Lower lobe of right lung (tissue), 2 donors: Measurements from ENCODE around the gene OR6Y1. TPM values are rescaled to one million over a fixed set of nuclear protein-coding genes. Genes with fewer than 3 reads are reported as not detected.

Experiments used
- ATAC-seq, 2 donors: fragments of 200-7000 bp; cut with Tn5 transposase; one replicate each; pipeline ENCODE4 v1.9.1; 2020 to 2022; ENCODE audit warnings: mild to moderate bottlenecking in 2 of 2, moderate library complexity in 2 of 2
- DNase-seq: peaks from one replicate; pipeline ENCODE4 v3.0.0-alpha.2; 2020
- H3K27ac ChIP-seq: fragments of 200-600 bp; one replicate; pipeline ENCODE4 v1.8.0; 2022
- H3K27me3 ChIP-seq: fragments of 200-600 bp; one replicate; pipeline ENCODE4 v1.8.0; 2022; ENCODE audit warnings: low read depth
- H3K36me3 ChIP-seq: fragments of 200-600 bp; one replicate; pipeline ENCODE4 v1.8.0; 2022; ENCODE audit warnings: mild to moderate bottlenecking
- H3K4me1 ChIP-seq: fragments of 200-600 bp; one replicate; pipeline ENCODE4 v1.8.0; 2022
- H3K4me3 ChIP-seq: fragments of 200-600 bp; one replicate; pipeline ENCODE4 v1.8.0; 2022; ENCODE audit warnings: mild to moderate bottlenecking
- H3K9me3 ChIP-seq: fragments of 200-600 bp; one replicate; pipeline ENCODE4 v1.8.0; 2022
- CTCF ChIP-seq: fragments of 200-600 bp; IDR thresholded peaks from one replicate; pipeline ENCODE4 v1.8.0; 2022; ENCODE audit warnings: antibody characterized with exemption, mild to moderate bottlenecking
- intact Hi-C: fragments of 100-400 bp; cut with DNase I; formaldehyde crosslinking; loops from one replicate; pipeline ENCODE4 v1.11.0; 2022
- long read RNA-seq: library from polyadenylated mRNA; unstranded; transcript quantifications from one replicate; pipeline ENCODE4 v2.0.0, GENCODE V29; 2021
- total RNA-seq: library from RNA; stranded (reverse); fragmentation: NEBNext Ultra II Directional; extraction: Animal tissue kit (Norgen Biotek cat#: 25700); gene quantifications from one replicate; pipeline ENCODE4 v1.2.1, GENCODE V29; 2021
- donor health status: DM: no; HTN: yes; CAD: no; lungs with severe emphysema.

Gene OR6Y1, protein sequence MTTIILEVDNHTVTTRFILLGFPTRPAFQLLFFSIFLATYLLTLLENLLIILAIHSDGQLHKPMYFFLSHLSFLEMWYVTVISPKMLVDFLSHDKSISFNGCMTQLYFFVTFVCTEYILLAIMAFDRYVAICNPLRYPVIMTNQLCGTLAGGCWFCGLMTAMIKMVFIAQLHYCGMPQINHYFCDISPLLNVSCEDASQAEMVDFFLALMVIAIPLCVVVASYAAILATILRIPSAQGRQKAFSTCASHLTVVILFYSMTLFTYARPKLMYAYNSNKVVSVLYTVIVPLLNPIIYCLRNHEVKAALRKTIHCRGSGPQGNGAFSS
- total RNA-seq, result not detected
- long read RNA-seq, result 0 reads

GRCh38 chr1:158554352-158554751 lies at the start of gene OR6Y1:
TSS of gene OR6Y1 (minus strand) at chr1:158554405. CDS start at chr1:158548105, 6,300 bp downstream.
- Histone ChIP-seq H3K9me3 (no peaks in the 10 kb centered on the region), H3K4me3 (no peak within 1 kb of the TSS), H3K27me3 (no peaks in the 10 kb centered on the region), H3K4me1 (no peaks in the 10 kb centered on the region), H3K27ac (no peak within 1 kb of the TSS), H3K36me3 (no peaks in the 10 kb centered on the region)
- TF ChIP-seq CTCF, result no peak
- ATAC-seq (no peak), DNase-seq (no peak)
- intact Hi-C loops, result no loop called here

DNA sequence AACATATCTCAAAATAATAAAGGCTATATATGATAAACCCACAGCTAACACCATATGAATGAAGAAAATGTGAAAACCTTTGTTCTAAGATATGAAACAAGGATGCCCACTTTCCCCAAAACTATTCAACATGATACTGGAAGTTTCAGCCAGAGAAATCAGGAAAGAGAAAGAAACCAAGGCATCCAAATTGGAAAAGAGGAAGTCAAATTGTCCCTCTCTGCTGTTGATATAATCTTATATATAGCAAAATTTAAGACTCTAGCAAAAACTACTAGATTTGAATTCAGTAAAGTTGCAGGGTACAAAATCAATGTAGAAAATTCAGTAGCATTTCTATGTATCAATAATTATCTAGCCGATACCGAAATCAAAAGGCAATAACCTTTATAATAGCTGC lies 46.5 kb upstream of the OR6Y1 start:
- no peaks in the 10 kb centered on the region for H3K4me1 ChIP-seq
- H3K36me3 ChIP-seq, result no peaks in the 10 kb centered on the region
- ATAC-seq (no peak), DNase-seq (no peak)
- intact Hi-C loops, result no loop called here
- H3K27ac ChIP-seq, result no peak overlapping the region
- no peak for TF ChIP-seq CTCF
- H3K9me3 ChIP-seq, result peaks cover 5% of the 10 kb centered on the region
- H3K4me3 ChIP-seq, result no peak overlapping the region
- no peaks in the 10 kb centered on the region for H3K27me3 ChIP-seq

DNA sequence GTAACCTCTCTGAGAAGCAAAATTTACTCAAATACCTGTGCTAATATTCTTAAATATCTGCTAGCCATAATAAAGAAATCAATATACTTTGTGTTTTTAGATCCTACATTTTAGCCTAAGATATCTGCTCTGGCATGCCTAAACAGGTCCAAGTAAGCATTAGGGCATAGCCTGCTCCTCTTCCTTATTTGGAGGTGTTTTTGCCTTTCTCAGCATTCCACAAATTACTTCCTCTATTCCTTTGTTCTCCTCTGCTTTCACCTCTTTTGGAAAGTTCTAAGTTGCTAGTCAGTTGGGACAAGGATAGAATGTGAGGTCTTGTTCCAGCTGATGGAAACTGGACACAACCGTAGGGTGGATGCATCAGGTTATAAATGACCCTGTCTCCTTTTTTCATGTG lies 32.7 kb upstream of the OR6Y1 start:
- no peak overlapping the region for H3K4me3 ChIP-seq
- no peak overlapping the region for H3K27ac ChIP-seq
- DNase-seq, result no peak
- intact Hi-C loops, result no loop called here
- no peaks in the 10 kb centered on the region for H3K27me3 ChIP-seq
- no peak for ATAC-seq
- no peak for TF ChIP-seq CTCF
- no peaks in the 10 kb centered on the region for H3K36me3 ChIP-seq
- peaks cover 5% of the 10 kb centered on the region for H3K9me3 ChIP-seq
- no peaks in the 10 kb centered on the region for H3K4me1 ChIP-seq

DNA sequence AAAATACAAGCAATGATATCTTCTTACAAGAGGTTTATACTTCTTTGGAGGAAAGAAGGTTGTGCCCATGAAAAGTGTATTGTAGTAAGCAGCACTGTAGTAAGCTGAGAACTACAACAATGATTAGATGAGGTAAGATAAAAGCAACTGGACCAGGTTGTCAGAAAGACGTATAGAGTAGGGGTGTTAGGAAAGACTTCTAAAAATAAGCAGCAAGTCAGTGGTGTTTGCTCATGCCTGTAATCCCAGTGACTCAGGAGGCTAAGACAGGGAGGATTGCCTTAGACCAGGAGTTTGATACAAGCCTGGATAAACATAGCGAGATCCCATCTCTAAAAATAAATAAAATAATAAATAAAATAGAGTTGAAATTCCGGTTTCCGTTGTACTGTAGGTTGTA lies 29.8 kb upstream of the OR6Y1 start:
- Histone ChIP-seq H3K9me3 (peaks cover 5% of the 10 kb centered on the region), H3K4me1 (no peaks in the 10 kb centered on the region), H3K36me3 (no peaks in the 10 kb centered on the region), H3K4me3 (no peak overlapping the region), H3K27ac (no peak overlapping the region), H3K27me3 (no peaks in the 10 kb centered on the region)
- ATAC-seq (no peak), DNase-seq (no peak)
- no peak for TF ChIP-seq CTCF
- intact Hi-C loops, result no loop called here

GRCh38 chr1:158579733-158580132 lies 25.5 kb upstream of the OR6Y1 start, which contains the start of gene OR10X1:
TSS of gene OR10X1 (minus strand) at chr1:158579899. CDS start at chr1:158579899, 0 bp downstream.
- Histone ChIP-seq H3K9me3 (no peaks in the 10 kb centered on the region), H3K36me3 (no peaks in the 10 kb centered on the region), H3K27ac (no peak within 1 kb of the TSS), H3K4me1 (no peaks in the 10 kb centered on the region), H3K4me3 (no peak within 1 kb of the TSS), H3K27me3 (no peaks in the 10 kb centered on the region)
- no peak for TF ChIP-seq CTCF
- intact Hi-C loops, result no loop called here
- DNase-seq (no peak), ATAC-seq (no peak)
